GM19099 (cell line): ENCODE data around the gene RNASET2.

Source experiments
- POLR2A ChIP-seq: IDR thresholded peaks from 3 replicates; pipeline ENCODE4 v1.6.1; 2011; ENCODE audit warnings: low read depth; ENCODE audit not compliant: insufficient read length; ENCODE audit errors: extremely low read depth

RNASET2 gene

DNA sequence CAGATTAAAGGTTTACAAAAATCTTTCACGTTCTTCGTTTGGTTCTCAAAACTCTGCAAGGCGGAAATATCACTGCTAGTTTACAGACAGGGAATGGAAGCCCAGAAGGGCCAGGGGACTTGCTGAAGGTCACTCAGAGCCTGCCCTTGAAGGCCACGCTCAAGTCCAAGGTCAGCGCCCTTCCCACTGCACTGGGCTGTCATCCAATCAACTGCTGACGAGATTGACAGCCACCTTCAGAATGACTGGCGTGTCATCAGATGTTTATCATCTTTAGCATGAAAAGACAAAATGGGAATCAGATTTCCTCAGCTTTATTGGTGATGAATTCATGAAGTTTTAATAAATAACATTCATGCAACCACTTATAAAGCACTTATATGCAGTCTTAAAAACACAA, 16.5 kb downstream of the RNASET2 start:
- TF ChIP-seq POLR2A, result no peak

GRCh38 chr6:166939345-166939744, 17.0 kb downstream of the RNASET2 start:
- TF ChIP-seq POLR2A, result no peak

DNA sequence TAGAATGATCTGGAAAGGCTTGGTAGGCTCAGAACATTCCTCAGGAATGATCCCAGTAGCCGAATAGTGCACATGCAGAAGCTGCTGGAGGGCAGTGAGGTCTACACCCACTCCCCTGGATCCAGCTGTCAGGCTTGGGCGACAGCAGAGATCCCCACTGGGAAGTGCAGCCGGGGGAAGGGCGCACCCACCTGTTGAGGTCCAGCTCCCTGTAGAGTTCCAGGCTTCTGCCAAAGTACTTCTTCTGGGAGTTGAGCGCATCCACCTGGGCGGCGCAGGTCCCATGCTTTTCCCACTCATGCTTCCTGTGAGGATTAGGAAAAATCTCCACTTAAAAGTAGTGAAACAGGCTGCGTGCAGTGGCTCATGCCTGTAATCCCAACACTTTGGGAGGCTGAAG, 17.6 kb downstream of the RNASET2 start:
- TF ChIP-seq POLR2A, result no peak

DNA sequence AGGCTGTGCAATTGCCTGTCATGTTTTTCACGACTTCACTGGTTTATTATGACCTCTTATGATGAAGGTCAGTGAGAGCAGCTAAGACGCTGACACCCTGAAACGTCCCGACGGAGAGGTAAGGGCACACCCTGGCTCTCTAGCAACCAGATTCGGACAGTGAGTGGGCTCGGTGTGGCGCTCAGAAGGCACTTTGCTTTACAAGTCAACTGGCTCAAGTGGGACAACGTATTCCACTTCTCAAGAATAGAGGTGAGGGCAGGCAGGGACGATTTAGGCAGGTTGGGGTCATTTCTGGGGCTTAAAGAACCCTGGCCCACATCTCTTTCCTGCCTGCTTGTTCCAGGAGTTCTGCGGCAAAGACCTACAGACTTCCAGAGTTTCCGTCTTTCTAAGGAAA, 18.2 kb downstream of the RNASET2 start:
- no peak for TF ChIP-seq POLR2A

DNA sequence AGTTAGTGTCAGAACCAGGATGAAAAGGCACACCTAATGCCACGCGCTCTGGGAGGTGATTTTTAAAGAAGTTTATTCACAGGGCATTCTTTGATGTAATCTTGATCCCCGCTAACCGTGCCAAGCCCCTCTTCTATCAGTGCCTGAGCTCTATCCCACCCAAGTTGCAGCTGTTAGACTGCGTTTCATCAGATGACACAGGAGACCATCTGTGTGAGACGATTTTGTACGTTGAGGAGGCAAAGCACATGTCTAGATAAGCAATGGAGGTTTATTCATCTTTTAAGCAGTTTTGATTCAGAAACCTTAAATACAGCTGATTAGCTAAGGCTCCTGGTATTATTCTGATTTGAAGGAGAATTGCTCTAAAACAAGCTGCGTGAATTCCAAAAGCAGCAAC, 18.6 kb downstream of the RNASET2 start:
- TF ChIP-seq POLR2A, result no peak

- TF ChIP-seq POLR2A, result no peak
These were observed 20.1 kb downstream of the RNASET2 start for GRCh38 chr6:166936079-166936787.

GRCh38 chr6:166935353-166935752, 21.0 kb downstream of the RNASET2 start:
- no peak for TF ChIP-seq POLR2A

- TF ChIP-seq POLR2A, result no peak
These were observed 22.2 kb downstream of the RNASET2 start for GRCh38 chr6:166934174-166934573.

- TF ChIP-seq POLR2A, result no peak
These were observed 23.0 kb downstream of the RNASET2 start for GRCh38 chr6:166933396-166933795.

- no peak for TF ChIP-seq POLR2A
These were observed 23.7 kb downstream of the RNASET2 start for GRCh38 chr6:166932616-166933015.

GRCh38 chr6:166932116-166932515, 24.2 kb downstream of the RNASET2 start:
- no peak for TF ChIP-seq POLR2A

DNA sequence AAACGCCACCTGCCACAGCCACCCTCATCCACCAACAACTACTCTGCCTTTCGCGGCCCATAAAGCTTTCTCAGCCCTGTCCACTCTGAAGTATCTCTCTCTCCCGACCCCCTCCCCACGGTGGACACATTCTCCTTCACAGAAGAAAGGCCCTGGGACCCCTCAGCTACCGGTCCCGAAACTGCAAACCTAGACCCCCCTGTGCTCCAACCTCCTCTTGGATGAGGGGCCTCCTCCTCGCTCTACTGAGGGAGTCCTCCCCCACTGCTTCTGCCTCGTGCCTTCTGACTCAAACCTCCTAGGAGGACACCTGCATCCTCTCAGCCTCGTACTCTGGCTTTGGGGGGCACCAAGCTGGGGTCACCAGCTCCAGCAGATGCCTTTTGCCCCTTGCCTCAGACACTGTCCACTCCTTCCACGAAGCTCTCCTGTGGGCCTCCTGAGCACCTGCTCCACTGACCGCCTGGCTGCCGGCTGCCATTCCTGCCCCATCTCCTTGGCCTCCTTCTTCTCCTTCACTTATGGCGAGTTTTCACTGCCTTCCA, 24.9 kb downstream of the RNASET2 start:
- TF ChIP-seq POLR2A, result no peak

DNA sequence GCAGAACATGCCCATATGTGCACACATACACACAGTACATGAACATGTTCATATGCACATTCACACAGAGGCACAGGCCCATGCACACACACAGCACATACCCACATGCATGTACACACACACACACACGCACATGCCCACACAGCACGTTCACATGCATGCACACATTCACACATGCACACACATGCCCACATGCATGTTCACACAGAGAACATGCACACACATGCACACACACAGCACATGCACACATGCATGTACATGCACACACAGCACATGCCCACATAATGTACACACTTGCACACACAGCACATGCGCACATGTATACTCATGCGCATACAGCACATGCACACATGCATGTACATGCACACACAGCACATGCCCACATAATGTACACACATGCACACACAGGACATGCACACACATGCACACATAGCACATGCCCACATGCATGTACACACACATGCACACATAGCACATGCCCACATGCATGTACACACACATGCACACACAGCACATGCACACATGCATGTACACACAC, 25.9 kb downstream of the RNASET2 start:
- TF ChIP-seq POLR2A, result no peak

DNA sequence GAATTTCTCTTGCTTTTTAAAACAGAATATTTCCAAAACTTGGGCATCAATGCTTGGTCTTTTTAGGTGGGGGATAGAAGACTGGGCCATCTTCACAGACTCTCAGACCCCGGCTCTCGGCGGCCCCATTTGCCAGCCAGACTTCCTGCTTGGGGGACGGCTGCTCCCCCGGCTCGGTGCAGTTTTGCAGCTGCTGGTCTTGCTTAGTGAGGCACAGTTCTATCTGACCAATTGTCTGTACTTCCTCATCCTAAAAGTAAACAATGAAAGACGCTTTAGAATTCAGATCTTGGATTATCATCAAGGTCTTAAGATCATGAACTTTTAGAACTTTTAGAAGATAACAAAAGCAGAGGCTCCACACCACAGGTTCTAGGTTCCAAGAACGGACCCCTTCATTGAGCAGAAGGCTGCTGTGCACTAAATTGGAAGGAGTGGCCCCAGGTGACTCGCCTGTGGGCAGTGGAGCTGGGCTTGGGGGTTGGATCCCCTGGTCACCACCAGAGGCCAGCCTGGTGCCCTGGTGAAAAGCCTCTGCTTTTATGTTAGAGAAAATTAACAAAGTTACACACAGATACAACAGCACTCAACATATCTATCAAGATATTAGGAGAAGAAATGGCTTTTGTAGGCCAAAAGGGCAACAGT, 26.7 kb downstream of the RNASET2 start:
- TF ChIP-seq POLR2A, result no peak

DNA sequence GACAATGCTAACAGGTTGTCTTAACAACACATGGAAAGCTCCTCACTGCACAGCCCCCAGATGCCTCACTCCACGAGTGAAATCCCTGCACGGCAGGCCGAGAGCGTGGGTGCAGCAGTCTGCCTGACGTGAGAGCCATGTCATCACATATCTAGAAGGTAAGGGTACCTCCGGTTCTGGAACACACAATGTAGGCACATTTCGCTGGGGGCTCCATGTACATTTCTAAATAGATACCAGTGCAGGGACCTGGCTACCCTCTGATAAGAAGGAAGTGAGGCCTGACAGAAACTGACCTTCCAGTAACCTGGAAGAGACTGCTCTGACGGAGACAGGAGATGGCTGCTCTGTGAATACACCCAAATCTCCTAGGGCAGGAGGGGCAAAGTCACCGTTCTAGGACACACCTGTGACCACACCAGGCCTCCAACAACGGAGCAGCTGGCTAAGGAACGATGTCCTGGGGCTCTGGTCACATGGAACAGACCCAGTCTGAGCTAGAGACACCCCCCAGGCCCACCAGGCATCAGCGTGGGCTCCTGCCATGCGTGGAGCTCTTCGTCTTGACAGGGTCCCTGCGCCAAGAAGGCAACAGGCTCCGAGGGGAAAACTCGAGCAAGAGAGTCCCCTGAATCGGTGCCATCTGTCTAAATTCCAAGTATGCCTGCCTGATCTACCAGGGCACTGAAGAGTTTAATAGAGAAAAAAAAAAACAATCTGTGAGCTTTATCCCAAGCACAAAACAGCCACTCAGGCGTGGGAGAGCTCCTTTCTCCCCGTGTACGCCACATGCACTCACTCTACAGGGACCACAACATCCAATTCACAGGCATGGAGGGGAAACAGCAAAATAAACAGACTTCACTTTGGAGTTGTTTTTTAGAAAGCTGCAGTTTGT, 27.5 kb downstream of the RNASET2 start:
- TF ChIP-seq POLR2A, result no peak
